ENCODE measurements around the gene CGB5.

GRCh38 chr19:49080392-49080791 lies 36.7 kb downstream of the CGB5 start:
- TF ChIP-seq CTCF (tag by site-specific recombination; IDR thresholded peaks at IDR 0.05): no peak
- TF ChIP-seq ZSCAN18 (tag by site-specific recombination; IDR thresholded peaks at IDR 0.05): no peak
- TF ChIP-seq ZNF449 (tag by site-specific recombination; IDR thresholded peaks at IDR 0.05): no peak
- no peak for TF ChIP-seq REPIN1 (tag by site-specific recombination; IDR thresholded peaks at IDR 0.05; ENCODE audit: low read depth)
- no peak for TF ChIP-seq GLIS2 (tag by site-specific recombination; IDR thresholded peaks at IDR 0.05)
- TF ChIP-seq TCF7L2 (IDR thresholded peaks at IDR 0.05; ENCODE audit: borderline replicate concordance, low read depth, low read length): no peak
- TF ChIP-seq PBX3 (CRISPR knock-in tag; IDR thresholded peaks at IDR 0.05): no peak
